GM18870 (cell line): ENCODE measurements around the gene AKAP13.
"Not testable (repeated sequence)": the region's sequence is repeated elsewhere in the genome, so short reads cannot be mapped to it uniquely, and the experiment has no call there.

Experiments used
- ATAC-seq: cut with Tn5 transposase; IDR thresholded peaks from one replicate; pipeline ENCODE4 v1.9.1; 2021; ENCODE audit warnings: moderate library complexity; ENCODE audit not compliant: unreplicated experiment

The AKAP13 gene

GRCh38 chr15:85583923-85584390, 203.6 kb downstream of the AKAP13 start:
- no peak for ATAC-seq

GRCh38 chr15:85584872-85585271, 204.5 kb downstream of the AKAP13 start:
- no peak for ATAC-seq

- not testable (repeated sequence) for ATAC-seq
These were observed 205.8 kb downstream of the AKAP13 start for GRCh38 chr15:85586196-85586595.

- no peak for ATAC-seq
These were observed 207.5 kb downstream of the AKAP13 start for GRCh38 chr15:85587707-85588411.

GRCh38 chr15:85588677-85589076, 208.3 kb downstream of the AKAP13 start:
- no peak for ATAC-seq

- ATAC-seq: no peak
These were observed 209.4 kb downstream of the AKAP13 start for GRCh38 chr15:85589851-85590250.

GRCh38 chr15:85591622-85592021, 211.2 kb downstream of the AKAP13 start:
- no peak for ATAC-seq

- ATAC-seq: no peak
These were observed 211.7 kb downstream of the AKAP13 start for GRCh38 chr15:85592148-85592547.

- no peak for ATAC-seq
These were observed 213.5 kb downstream of the AKAP13 start for GRCh38 chr15:85593809-85594445.

- ATAC-seq: no peak
These were observed 215.6 kb downstream of the AKAP13 start for GRCh38 chr15:85595804-85596536.

GRCh38 chr15:85597155-85597815, 216.9 kb downstream of the AKAP13 start:
- no peak for ATAC-seq

- no peak for ATAC-seq
These were observed 217.8 kb downstream of the AKAP13 start for GRCh38 chr15:85598219-85598618.

GRCh38 chr15:85598718-85599398, 218.5 kb downstream of the AKAP13 start:
- no peak for ATAC-seq

GRCh38 chr15:85600001-85600400, 219.6 kb downstream of the AKAP13 start:
- ATAC-seq: no peak

GRCh38 chr15:85603160-85603559, 222.8 kb downstream of the AKAP13 start:
- no peak for ATAC-seq

- no peak for ATAC-seq
These were observed 223.3 kb downstream of the AKAP13 start for GRCh38 chr15:85603703-85604102.

GRCh38 chr15:85604194-85604593, 223.8 kb downstream of the AKAP13 start:
- ATAC-seq: no peak

GRCh38 chr15:85606738-85607137, 226.3 kb downstream of the AKAP13 start:
- no peak for ATAC-seq

GRCh38 chr15:85607141-85607806, 226.9 kb downstream of the AKAP13 start:
- no peak for ATAC-seq

- ATAC-seq: no peak
These were observed 227.4 kb downstream of the AKAP13 start for GRCh38 chr15:85607842-85608241.
